ENCODE measurements around the gene SETDB2.

The SETDB2 gene

GRCh38 chr13:49538404-49538803 lies 94.3 kb downstream of the SETDB2 start:
- DNase-seq, result no peak

GRCh38 chr13:49539313-49539712 lies 95.2 kb downstream of the SETDB2 start:
- no peak for DNase-seq

- no peak for DNase-seq
Measured at GRCh38 chr13:49539746-49540145, 95.7 kb downstream of the SETDB2 start.

- no peak for DNase-seq
Measured at GRCh38 chr13:49540552-49540951, 96.5 kb downstream of the SETDB2 start.

- no peak for DNase-seq
Measured at GRCh38 chr13:49543656-49544055, 99.6 kb downstream of the SETDB2 start.

Data from NCI-H2227 treated with DMSO at 0.1 percent for 48 hours (cell line).